ELF-1 (cell line): Measurements from ENCODE around the gene FPR3.
"Not testable (repeated sequence)": the region's sequence is repeated elsewhere in the genome, so short reads cannot be mapped to it uniquely, and the experiment has no call there.

Experiments used
- DNase-seq: peaks from one replicate; pipeline ENCODE4 v3.0.0-alpha.2; 2016; ENCODE audit warnings: low read depth, low spot score

Gene FPR3

DNA sequence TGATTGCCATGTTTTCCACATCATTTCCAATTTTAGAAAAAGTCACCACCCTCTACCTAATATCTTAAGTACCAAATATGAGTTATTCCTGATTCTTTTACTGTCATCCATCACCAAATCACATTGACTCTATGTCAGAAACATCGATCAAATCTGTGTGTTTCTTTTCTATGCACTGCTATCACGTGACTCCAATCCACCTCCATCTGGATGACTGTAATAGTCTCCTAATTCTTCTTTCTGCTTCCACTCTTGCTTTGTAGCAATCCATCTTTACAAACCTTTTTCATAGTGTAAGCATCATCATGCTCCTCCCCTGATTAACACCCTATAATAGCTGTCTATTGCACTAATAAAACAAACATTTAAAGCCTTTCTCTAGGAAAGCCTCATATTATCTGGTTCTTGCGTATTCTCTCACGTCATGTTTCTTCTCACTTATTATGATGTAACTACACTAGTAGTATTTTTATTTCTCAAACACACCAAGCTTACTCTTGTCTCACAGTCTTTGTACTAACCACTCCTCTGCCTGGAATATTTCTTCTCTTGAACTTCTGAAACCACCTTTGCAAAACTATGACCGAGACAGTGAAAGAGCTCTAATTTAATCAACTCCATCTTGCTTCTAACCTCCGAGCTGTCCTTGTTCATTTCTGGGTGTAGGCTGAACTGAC lies 10.7 kb upstream of the FPR3 start:
- no peak for DNase-seq

DNA sequence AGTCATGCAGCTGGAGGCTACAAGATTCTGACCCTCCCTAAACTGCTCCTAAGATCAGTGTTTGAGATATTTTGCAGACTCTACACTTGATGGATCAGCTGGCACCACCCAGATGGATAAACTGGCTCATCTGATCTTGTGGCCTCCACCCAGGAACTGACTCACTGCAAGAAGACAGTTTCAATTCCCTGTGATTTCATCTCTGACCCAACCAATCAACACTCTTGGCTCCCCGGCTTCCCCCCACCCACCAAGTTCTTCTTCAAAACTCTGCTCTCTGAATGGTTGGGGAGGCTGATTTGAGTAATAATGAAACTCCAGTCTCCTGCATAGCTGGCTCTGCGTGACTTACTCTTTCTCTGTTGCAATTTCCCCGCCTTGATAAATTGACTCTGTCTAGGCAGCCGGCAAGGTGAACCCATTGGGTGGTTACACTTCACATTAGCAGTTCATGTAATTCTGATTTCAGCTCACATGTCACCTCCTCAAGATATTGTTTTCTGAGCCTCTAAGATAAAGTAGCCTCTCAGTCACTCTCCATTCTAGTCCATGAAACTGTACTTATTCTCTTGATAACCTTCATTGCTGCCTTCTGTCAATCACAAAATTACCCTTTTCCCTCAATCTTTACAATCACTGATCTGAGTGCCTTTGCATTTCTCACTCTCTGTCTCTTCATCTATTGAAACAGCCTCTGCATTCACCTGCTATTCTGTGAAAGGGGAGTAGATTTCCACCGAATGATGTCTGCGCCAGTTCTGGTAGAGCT lies 9.9 kb upstream of the FPR3 start:
- DNase-seq, result no peak

GRCh38 chr19:51786646-51787494 lies 8.1 kb upstream of the FPR3 start:
- no peak for DNase-seq

DNA sequence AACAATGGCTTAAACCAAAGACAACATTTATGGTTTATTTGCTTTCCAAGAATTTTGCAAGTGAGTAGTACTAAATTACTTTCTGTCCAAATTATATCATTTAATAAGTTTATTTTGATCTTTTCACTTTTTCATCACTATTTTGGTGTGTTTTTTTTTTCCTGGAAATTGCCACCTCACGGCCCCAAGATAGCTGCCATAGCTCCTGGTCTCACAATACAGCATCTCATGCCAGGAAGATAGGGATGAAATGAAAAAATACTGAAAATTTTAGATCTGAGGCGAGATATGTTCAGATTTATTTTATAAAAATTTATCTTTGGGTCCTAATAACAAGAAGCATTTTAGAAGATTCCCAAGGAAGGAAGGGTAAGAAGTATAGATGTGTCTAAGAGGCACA lies 6.9 kb upstream of the FPR3 start:
- no peak for DNase-seq

DNA sequence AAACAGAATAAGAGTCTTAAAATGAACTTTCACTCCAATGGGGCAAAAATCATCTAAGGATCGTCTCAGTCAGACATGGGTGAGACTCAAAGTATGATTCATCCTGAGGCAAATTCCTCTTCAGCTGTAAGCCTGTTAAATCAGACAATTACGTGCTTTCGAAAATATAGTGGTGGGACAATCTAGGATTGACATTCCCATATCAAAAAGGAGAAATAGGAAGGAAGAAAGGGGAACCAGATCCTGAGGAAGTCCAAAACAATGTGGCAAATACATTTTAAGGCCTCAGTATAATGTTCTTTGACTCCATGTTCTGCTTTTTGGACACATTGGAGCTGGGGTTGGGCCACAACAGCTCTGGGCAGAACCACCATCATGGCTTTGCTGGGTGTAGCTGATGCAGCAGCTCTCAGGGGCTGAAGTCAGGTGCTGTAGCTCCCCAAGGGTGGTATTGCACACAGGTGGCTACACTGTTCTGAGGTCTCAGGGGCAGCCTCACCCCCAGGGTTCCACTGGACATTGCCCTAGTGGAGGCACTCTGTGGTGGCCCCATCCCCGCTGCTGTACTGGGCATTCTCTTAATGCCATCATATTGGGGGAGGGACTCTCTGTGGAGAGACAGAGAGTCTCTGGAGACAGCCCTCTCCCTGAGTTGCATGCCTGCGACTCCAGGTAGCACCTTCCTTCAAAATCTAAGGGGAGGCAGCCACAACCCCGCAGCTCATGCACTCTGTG lies 5.7 kb upstream of the FPR3 start:
- DNase-seq, result no peak

- no peak for DNase-seq
These were observed 2.0 kb upstream of the FPR3 start for GRCh38 chr19:51792932-51793331.

GRCh38 chr19:51793994-51794393 lies 963 bp upstream of the FPR3 start:
- DNase-seq, result no peak

DNA sequence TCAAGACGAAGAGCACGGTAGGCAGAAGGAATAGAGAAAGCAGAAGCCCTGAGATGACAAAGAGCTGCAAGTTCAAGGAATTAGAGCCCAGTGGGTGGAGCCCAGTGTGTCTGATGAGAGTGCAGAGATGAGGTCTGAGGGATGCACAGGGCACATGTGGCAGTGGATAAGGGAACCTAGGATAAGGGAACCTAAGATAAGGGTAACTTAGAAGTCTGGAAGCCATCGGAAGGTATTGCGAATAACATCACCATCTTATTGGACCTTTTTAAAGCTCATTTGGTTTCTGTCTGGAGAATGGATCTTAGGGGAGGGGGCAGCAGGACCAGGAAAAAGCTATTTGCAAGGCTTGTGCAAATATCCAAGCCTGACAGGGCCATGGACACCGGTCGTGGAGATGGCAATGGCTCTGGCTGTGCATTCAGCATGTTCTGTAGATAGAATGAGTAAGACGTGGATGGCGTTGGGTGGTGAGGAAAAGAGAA lies 1.3 kb downstream of the FPR3 start:
- DNase-seq, result no peak

- no peak for DNase-seq
These were observed 2.5 kb downstream of the FPR3 start for GRCh38 chr19:51797480-51797879.

DNA sequence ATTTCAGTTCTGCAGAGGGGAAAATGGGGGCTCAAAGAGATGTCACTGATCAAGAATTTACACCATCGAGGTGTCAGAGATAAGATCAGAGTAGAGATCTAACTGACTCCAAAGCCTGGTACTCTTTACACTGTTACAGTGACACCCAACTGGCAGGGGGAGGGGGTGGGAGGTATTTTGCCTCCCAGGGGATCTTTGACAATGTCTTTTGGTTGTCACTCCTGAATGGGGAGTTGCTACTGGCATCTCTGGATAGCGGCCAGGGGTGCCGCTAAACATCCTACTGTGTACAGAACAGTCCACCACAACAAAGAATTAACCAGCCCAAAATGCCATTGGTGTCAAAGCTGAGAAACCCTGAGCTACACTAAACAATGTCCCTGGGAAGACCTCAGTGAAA lies 3.1 kb downstream of the FPR3 start:
- no peak for DNase-seq

- DNase-seq, result peak; percentile 2
These were observed 4.2 kb downstream of the FPR3 start for GRCh38 chr19:51799034-51799773.

- no peak for DNase-seq
These were observed 5.0 kb downstream of the FPR3 start for GRCh38 chr19:51799774-51800472.

GRCh38 chr19:51800473-51801244 lies 5.7 kb downstream of the FPR3 start:
- no peak for DNase-seq

DNA sequence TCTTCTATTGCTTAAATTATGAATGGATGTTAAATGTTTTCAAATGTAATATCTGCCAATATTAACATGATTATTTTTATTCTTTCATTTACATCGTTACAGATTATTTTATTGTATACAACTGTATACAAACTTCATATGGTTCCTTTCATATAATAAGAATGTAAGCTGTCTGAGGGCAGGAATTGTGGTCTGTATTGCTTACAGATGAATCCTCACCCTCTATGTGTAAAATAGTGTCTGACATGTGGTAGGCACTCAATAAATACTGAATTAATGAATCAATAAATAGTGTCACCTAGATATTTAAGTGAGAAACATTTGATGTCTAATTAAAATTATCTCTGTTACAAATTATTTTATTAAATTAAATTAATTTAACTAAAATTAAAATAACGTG lies 7.8 kb downstream of the FPR3 start:
- DNase-seq, result no peak

- no peak for DNase-seq
These were observed 8.6 kb downstream of the FPR3 start for GRCh38 chr19:51803519-51803918.

- DNase-seq, result no peak
These were observed 9.0 kb downstream of the FPR3 start for GRCh38 chr19:51803967-51804366.

GRCh38 chr19:51804789-51805188 lies 9.8 kb downstream of the FPR3 start:
- DNase-seq, result peak; percentile 52

DNA sequence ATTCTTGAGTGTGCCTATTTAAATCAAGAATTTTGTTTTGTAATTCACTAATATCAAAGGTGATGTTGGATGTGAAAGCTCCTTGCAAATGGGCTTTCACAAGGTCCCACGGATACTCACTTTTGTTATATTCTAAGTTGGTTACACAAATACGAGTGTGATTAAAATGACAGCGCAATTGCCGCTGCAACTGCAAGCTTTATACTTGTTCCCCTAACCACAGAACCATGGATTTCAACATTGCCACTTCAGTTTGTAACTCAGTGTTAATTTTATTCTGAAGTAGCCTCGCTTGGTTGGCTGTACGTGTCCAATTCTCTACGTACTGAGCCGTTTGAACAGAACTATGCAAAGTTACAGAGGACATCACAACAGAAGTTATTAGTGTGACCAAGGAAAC lies 10.4 kb downstream of the FPR3 start:
- not testable (repeated sequence) for DNase-seq

DNA sequence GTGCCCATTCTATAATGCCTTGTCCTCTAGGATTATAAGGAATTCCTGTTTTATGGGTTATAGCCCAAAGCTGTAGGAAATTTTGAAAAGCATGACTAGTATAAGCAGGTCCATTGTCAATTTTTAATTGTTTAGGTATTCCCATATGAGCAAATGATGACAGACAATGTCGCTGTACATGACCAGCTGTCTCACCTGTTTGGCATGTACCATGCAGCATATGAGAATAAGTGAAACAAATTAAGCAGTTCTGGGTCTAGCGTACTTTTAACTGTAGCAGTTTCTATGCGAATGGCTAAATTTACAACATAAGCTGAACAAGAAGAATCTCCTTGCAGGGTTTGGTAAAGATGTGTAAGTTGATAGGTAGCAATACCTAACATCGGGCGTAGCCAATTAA lies 11.6 kb downstream of the FPR3 start:
- not testable (repeated sequence) for DNase-seq
